HG02973 (cell line): ENCODE measurements around the gene TMOD1.
"Not testable (repeated sequence)": the region's sequence is repeated elsewhere in the genome, so short reads cannot be mapped to it uniquely, and the experiment has no call there.

Source experiments
- ATAC-seq: cut with Tn5 transposase; IDR thresholded peaks from one replicate; pipeline ENCODE4 v1.9.1; 2021; ENCODE audit warnings: moderate library complexity; ENCODE audit not compliant: unreplicated experiment

Gene TMOD1

DNA sequence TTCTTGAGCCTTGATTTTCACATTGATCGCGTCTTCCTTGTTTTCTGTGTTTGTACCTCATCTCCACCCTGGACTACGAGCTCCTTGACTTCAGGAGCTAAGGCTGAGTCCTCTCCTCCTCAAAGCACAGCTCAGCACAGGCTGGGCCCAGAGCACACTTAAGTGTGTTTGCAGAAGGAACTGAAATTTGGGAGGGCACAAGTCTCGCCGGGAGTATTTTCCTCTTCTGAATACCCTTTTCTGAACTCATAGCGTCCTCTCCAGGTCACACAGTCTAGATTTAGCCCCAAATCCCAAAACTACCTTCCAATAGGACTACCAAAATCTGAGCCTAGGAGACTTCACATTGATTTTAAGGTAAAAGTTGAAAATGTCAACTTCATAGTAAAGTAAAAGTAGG lies 90.1 kb downstream of the TMOD1 start:
- ATAC-seq: no peak

DNA sequence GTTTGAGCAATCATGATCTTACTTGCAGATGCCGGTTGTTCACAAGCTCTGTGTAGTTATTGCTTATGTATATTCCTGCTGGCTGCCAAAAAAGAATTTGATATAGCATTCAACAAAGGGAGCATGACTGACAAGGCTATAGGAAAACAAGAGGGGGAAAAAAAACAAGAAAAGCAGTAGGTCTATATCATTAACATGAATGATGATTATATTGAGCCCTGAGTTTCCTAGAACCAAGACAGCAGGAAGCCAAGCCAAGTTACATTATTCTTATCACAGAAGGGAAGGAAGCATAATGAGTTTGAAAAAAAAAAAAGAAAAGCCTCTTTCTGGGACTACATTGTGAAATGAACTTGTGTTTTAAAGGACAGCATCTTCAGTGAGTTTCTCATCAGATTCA lies 90.7 kb downstream of the TMOD1 start:
- no peak for ATAC-seq

DNA sequence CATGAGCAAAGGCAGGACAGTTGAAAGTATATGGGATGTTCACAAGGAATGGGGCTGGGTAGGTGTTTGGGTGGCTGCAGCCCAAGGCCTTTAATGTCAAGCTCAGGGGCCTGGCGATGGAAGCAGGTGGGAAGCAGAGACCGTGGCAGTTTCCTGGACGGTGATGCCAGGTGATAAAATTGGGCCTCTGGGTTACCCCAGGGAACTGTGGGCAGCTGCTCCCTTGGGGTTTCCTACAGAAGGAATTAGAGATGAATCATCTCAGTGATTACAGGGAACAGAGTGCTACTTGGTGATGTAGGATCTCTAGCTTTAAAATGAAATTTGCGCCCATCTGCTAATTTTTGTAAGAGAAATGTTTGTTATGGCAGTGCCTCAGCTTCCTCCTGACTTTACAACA lies 92.5 kb downstream of the TMOD1 start:
- ATAC-seq: no peak

DNA sequence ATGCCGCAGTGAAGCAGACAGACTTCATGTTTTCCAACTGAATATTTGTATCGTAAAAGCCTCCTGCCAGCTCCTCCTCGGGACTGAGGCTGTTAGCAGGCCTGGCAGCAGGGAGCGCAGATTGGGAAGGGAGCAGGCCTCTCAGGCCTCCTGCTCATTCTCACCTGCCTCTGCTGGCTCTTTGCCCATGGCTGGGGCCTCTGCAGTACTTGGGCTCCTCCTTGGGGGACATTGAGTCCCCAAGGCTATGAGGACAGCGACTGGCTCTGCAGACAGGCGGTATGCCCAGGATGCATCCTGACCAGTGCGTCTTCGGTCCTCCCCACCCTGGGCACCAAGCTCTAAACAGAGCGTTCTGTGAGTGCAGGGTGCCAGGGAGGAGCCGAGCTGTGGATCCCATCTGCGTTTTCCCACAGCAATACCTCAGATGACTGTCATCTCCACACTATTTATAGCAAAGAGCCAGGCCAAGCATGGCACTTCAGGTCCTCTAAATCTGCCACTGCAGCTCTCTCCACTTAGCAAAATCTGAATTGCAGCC lies 93.0 kb downstream of the TMOD1 start:
- no peak for ATAC-seq

- ATAC-seq: no peak
These were observed 95.4 kb downstream of the TMOD1 start for GRCh38 chr9:97596906-97597305.

DNA sequence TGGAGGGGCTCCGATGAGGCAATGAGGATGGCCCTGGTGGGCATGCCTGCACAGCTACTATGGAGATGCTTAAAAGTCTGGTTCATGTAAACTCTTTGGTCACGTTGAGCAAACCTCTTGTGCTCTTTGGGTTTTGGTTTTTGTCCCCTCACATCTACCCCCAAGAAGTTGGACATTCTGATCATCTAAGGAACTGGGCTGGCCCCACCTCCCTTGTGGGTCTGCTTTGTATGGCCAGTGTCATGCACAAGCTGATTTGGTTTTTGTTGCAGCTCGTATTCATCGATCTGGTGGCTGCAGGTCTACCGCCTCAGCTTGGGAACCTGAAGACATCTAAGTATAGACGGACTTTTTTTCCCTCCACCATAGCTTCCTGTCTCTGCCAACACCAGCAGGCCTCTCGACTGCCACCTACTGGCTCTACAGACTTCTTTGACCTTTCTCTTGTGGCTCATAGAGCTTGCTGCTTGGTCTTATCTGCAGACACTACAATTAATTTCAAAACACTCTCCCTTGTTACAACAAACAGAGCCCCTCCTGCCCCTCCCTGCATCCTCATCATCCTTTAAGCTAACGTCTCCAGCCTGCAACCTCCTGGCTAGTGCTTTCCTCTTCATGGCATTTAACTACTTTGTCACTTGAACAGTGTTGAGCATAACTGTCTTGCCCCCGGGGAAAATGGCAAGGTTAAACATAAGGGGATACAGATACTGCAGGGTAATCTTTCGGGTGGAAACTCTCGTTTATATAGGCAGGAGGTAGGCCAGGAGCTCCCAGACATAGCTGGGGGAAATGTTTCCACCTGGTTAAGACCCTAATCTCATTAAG lies 97.2 kb downstream of the TMOD1 start:
- ATAC-seq: peak; percentile 84

DNA sequence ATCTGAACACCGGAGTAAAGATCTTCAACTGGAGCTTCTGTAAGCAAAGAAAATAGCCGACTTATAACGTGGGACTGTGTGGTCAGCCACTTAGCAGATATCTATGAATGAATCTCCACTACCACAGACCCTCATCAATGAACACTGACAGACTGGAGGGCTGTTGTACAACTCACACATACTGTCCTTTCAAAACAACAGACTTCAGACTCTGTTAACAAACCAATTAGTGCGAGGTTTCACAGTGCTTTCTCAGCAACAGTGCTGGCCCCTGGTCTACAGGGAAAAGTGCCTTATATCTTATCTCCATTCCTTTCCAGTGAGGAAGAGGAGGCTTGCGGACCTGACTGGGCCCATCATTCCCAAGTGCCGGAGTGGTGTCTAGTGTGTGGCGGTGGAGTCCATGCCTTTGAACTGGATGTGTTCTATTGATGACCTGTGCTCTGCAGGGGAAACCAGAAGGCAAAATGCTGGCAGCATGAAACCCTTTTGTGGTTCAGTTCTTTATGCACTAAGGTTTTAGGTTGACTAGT lies 97.9 kb downstream of the TMOD1 start:
- no peak for ATAC-seq

DNA sequence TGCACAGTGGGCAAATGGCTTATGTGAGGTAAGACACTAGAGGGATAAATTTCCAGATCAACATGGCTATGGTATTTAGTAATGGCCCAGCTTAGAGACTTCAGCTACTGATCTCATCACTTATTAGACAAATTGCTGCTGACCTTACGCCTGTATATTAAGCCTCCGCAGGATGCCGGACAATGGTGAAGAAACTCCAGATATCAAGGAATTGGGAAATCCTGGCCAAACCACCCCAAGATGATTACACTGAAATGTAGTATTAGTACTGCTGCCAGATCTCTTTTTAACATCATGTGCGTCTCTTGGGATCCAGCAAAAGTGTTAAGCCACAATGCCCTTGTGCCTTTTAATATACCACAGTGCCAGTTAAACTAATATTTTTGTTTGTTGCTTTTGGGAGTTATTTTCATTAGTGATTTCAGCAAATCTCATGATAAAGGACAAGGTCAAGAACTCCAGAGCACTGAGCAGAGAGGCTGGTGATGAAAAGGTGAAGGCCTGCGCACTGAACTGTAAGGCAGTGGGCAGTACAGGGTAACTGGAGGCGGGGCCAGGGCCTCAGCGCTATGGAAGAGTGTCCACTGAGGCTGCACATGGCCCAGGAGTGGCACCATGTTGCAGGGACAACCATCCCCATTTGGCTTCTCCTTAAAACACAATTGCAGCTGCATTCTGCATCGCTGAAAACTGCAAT lies 99.2 kb downstream of the TMOD1 start:
- ATAC-seq: no peak

DNA sequence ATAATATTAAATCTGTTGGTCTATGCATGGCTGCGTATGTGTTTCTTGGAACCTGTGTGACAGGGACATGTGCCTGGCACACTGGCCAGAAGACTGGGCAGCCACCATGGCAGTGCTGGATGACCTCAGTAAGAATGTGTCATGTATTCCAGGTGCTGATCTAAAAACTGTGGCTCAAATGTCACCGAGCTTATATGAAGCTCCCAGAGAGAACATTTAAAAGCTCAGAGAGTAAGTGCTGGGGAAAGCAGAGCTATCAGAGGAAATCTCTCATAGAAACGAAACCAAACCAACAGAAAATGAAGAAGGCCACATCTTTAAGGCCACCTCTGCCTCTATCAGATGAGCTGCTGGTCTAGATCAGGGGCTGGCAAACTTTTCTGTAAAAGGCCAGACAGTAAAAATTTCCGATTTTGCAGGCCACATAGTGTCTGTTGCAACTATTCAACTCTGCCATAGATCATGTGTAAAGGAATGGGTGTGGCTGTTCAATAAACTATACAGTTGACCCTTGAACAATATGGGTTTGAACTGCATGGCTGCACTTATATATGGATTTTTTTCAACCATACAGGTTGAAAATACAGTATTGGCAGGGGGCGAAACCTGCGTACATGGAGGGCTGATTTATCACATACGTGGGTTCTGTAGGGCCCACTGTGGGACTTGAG lies 99.9 kb downstream of the TMOD1 start:
- ATAC-seq: no peak

DNA sequence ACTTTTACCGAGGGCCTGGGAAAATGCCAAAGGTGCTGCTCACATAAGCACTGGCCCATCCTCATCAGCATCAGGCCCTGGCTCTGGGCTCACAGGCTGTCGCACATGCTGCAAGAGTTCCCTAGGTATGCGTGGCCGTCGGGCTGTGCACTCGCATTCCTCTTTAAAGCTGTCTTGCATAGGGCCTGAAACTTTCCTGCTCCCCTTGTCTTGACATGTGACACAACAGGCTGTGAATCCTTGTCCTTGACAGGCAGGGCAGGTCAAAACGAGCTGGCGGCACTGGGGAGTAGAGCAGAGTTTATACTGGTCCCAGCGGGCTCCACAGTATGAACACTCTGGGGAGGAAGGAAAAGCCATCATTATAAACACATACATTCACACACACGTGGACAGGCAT lies 101.0 kb downstream of the TMOD1 start:
- ATAC-seq: no peak

DNA sequence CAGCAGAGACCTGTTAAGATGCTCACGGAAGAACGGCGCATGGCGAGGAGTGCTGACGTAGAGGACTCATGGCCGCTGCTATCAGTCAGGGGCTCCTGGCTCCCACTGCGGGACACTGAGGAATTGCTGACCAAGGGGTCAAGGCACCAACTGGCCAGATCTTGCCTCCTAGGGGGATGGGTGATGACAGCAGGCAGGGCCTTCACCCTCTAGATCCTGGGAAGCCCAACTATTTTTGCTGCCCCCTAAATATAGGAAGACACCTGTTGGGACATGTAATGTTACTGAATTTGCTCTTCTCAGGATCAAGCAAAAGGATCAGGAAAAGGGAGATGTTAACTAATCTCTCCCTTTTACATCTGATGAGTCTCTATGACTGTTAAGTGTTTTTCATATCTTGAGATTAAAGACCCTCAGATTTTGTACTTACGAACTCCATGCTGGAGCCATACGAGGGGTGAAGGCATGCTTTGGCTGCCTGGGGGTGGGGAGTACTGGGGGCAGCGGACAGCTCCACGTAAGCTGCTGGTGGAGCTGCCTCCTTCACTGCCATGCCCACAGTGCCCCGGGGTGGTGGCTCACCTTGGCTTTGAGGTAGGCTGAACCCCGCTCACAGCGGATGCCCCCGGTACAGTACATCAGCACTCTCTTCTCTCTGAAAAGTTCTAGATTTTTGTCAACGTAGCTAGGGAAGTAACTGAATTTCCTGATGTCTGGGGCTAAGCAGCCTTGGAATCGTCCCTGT lies 103.6 kb downstream of the TMOD1 start:
- no peak for ATAC-seq

DNA sequence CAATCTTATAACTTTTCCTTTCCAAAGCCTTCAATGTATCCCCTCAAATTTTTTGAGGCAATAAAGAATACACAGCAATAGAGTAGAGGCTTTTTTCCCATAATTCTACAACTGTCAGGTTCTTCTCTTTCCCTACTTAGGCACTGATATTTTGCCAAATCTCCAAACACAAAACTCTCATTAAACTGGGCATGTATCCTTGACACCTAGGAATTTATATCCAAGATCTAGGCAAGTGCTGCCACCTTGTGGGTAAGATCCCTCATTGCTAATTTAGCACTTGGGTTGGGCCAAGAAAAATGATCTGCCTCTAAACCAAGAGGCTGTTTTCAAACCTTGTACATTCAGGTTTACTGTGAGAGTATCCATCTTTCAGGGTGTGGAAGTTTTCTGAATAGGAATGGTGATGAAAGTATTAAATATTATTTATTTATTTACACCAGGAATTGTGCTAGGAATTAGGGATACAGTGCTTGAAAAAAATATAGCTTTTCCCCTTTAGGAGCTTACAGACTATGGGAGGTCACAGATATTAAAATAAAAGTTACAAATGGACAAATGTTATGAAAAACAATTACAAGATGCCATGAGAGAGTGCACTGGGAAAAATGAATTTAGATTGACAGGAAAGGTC lies 114.1 kb downstream of the TMOD1 start:
- no peak for ATAC-seq

- no peak for ATAC-seq
These were observed 116.5 kb downstream of the TMOD1 start for GRCh38 chr9:97617939-97618416.

GRCh38 chr9:97620063-97620462 lies 118.6 kb downstream of the TMOD1 start:
- ATAC-seq: not testable (repeated sequence)

GRCh38 chr9:97622483-97622882 lies 121.0 kb downstream of the TMOD1 start:
- not testable (repeated sequence) for ATAC-seq

GRCh38 chr9:97623946-97624345 lies 122.5 kb downstream of the TMOD1 start:
- no peak for ATAC-seq

DNA sequence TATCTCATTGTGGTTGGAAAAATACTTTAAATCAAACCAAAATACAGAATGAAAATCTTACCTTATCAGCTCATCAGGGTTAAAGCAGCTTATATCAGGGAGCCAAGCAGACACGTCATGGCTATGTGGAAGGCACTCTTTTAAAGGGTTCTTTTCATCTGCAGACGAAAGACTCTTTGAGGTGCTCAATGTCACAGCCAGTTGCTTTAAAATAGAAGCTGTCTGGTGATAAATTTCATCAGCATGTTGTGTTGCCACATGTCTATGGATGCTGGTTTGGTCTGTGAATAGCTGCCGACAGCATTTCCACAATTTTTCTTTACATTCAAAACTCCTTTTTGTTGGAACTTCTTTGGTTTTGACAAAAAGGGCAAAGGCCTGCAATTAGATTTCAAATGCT lies 124.2 kb downstream of the TMOD1 start:
- no peak for ATAC-seq

GRCh38 chr9:97627624-97628023 lies 126.2 kb downstream of the TMOD1 start:
- ATAC-seq: no peak

GRCh38 chr9:97628668-97629067 lies 127.2 kb downstream of the TMOD1 start:
- ATAC-seq: no peak

GRCh38 chr9:97629156-97629555 lies 127.7 kb downstream of the TMOD1 start:
- ATAC-seq: no peak
